ENCODE measurements around the gene SBF1. TPM values are rescaled to one million over a fixed set of nuclear protein-coding genes. Genes with fewer than 3 reads are reported as not detected.

SBF1 gene
- total RNA-seq, 1 donor from 2014 or later, result 37.3 TPM

- H3K27me3 ChIP-seq, result no peaks in the 10 kb centered on the region
- H3K27ac ChIP-seq, result no peak overlapping the region
- DNase-seq (ENCODE audit: extremely low spot score in 2 of 2), result no peak
- no peaks in the 10 kb centered on the region for H3K9me3 ChIP-seq
- H3K36me3 ChIP-seq, result peaks cover 0 to 18% of the 10 kb centered on the region in 2 donors
- TF ChIP-seq POLR2A (IDR thresholded peaks at IDR 0.05), result no peak
- TF ChIP-seq POLR2AphosphoS5 (IDR thresholded peaks at IDR 0.05; ENCODE audit: insufficient read depth in 1 of 2, low read depth in 1 of 2), result no peak
- no peak for TF ChIP-seq CTCF (IDR thresholded peaks at IDR 0.05)
- intact Hi-C loops (cut with DNase I), result no loop called here
- H3K4me1 ChIP-seq, result peaks cover 73% of the 10 kb centered on the region
- no peak overlapping the region for H3K4me3 ChIP-seq
These were observed 3.5 kb downstream of the SBF1 start for GRCh38 chr22:50471197-50471847.

GRCh38 chr22:50470491-50470890 is 4.3 kb downstream of the SBF1 start:
- DNase-seq (ENCODE audit: extremely low spot score in 2 of 2), result no peak
- H3K27ac ChIP-seq, result peak overlapping the region; percentile 48
- intact Hi-C loops (cut with DNase I), result no loop called here
- no peak overlapping the region for H3K4me3 ChIP-seq
- TF ChIP-seq CTCF (IDR thresholded peaks at IDR 0.05) (no peak), POLR2A (IDR thresholded peaks at IDR 0.05) (no peak), POLR2AphosphoS5 (IDR thresholded peaks at IDR 0.05; ENCODE audit: insufficient read depth in 1 of 2, low read depth in 1 of 2) (no peak)
- no peaks in the 10 kb centered on the region for H3K9me3 ChIP-seq
- peaks cover 0 to 27% of the 10 kb centered on the region in 2 donors for H3K36me3 ChIP-seq
- no peaks in the 10 kb centered on the region for H3K27me3 ChIP-seq
- peaks cover 69% of the 10 kb centered on the region for H3K4me1 ChIP-seq

- H3K27ac ChIP-seq, result no peak overlapping the region
- peaks cover 0 to 35% of the 10 kb centered on the region in 2 donors for H3K36me3 ChIP-seq
- TF ChIP-seq CTCF (IDR thresholded peaks at IDR 0.05) (no peak), POLR2A (IDR thresholded peaks at IDR 0.05) (no peak), POLR2AphosphoS5 (IDR thresholded peaks at IDR 0.05; ENCODE audit: insufficient read depth in 1 of 2, low read depth in 1 of 2) (no peak)
- DNase-seq (ENCODE audit: extremely low spot score in 2 of 2), result no peak
- intact Hi-C loops (cut with DNase I), result no loop called here
- no peaks in the 10 kb centered on the region for H3K27me3 ChIP-seq
- peaks cover 65% of the 10 kb centered on the region for H3K4me1 ChIP-seq
- H3K9me3 ChIP-seq, result no peaks in the 10 kb centered on the region
- no peak overlapping the region for H3K4me3 ChIP-seq
These were observed 5.2 kb downstream of the SBF1 start for GRCh38 chr22:50469377-50470305.

- H3K4me3 ChIP-seq, result no peak overlapping the region
- H3K27ac ChIP-seq, result no peak overlapping the region
- peaks cover 0 to 45% of the 10 kb centered on the region in 2 donors for H3K36me3 ChIP-seq
- TF ChIP-seq POLR2A (IDR thresholded peaks at IDR 0.05) (no peak), CTCF (IDR thresholded peaks at IDR 0.05) (no peak), POLR2AphosphoS5 (IDR thresholded peaks at IDR 0.05; ENCODE audit: insufficient read depth in 1 of 2, low read depth in 1 of 2) (no peak)
- intact Hi-C loops (cut with DNase I), result no loop called here
- peaks cover 59% of the 10 kb centered on the region for H3K4me1 ChIP-seq
- no peak for DNase-seq (ENCODE audit: extremely low spot score in 2 of 2)
- H3K27me3 ChIP-seq, result no peaks in the 10 kb centered on the region
- H3K9me3 ChIP-seq, result no peaks in the 10 kb centered on the region
These were observed 6.2 kb downstream of the SBF1 start for GRCh38 chr22:50468626-50469025.

Data from vagina (tissue), 2 donors.